Placental epithelial cell (primary cell): Measurements from ENCODE around the gene PARP2. TPM values are rescaled to one million over a fixed set of nuclear protein-coding genes. Genes with fewer than 3 reads are reported as not detected.

Source experiments
- small RNA-seq: library from RNA; depleted of rRNA; stranded (forward); fragments of <200 nt; gene quantifications from one replicate; pipeline ENCODE3, GENCODE V24; 2012
- total RNA-seq: library from RNA; depleted of rRNA; stranded (reverse); fragments of >200 nt; gene quantifications from 2 replicates; pipeline ENCODE4 v1.2.3, GENCODE V29; 2012

PARP2 gene
- 5.3 and 13.0 TPM in 2 replicates for total RNA-seq

GRCh38 chr14:20343092-20343861 lies at the start of gene PARP2:
Gene PARP2, plus strand, starts transcription at chr14:20343635. Its CDS starts 7 bp downstream, at chr14:20343642.

GRCh38 chr14:20305265-20306078 lies 38.0 kb upstream of the PARP2 start, which contains the start of gene TTC5:
Gene TTC5, minus strand, starts transcription at chr14:20305951. Its CDS starts 14 bp downstream, at chr14:20305937.

GRCh38 chr14:20332788-20333493 lies 10.5 kb upstream of the PARP2 start, which contains the start of gene CCNB1IP1:
Gene CCNB1IP1, minus strand, starts transcription at chr14:20333279. Its CDS starts 16,756 bp downstream, at chr14:20316523.

Small RNA genes lying within 50 kb of the gene (small RNA-seq; reads per million reads assigned to genes)
- gene SNORA79B = 3.7 reads per million, percentile 88 among the genes with 10 or more reads in this experiment
- 145 reads per million, percentile 98 among the genes with 10 or more reads in this experiment for gene SNORD126

Other genes starting within 250 kb of the PARP2 start
- gene OR4K17, start 232.9 kb upstream of the PARP2 start, total RNA-seq = not detected in 2 replicates
- gene OR4N5, start 204.8 kb upstream of the PARP2 start, total RNA-seq = not detected in 2 replicates
- not detected in 2 replicates for gene OR11G2, start 152.7 kb upstream of the PARP2 start, total RNA-seq
- gene OR11H6, start 119.9 kb upstream of the PARP2 start, total RNA-seq = not detected in 2 replicates
- not detected in 2 replicates for gene OR11H7, start 114.7 kb upstream of the PARP2 start, total RNA-seq
- not detected in 2 replicates for gene OR11H4, start 104.3 kb upstream of the PARP2 start, total RNA-seq
- 14.9 and 16.7 TPM in 2 replicates for gene TTC5, start 37.7 kb upstream of the PARP2 start, total RNA-seq
- 43.7 and 55.4 TPM in 2 replicates for gene CCNB1IP1, start 10.4 kb upstream of the PARP2 start, total RNA-seq
- 15.7 and 20.1 TPM in 2 replicates for gene TEP1, start 69.9 kb downstream of the PARP2 start, total RNA-seq
- under 0.01 TPM in 1 of 2 replicates, not detected in the other for gene KLHL33, start 92.5 kb downstream of the PARP2 start, total RNA-seq
- gene OSGEP, start 111.2 kb downstream of the PARP2 start, total RNA-seq = 27.9 and 39.0 TPM in 2 replicates
- gene APEX1, start 111.6 kb downstream of the PARP2 start, total RNA-seq = 92.7 and 102 TPM in 2 replicates
- 18.8 and 19.2 TPM in 2 replicates for gene PIP4P1, start 117.8 kb downstream of the PARP2 start, total RNA-seq
- 44.0 and 58.5 TPM in 2 replicates for gene PNP, start 125.8 kb downstream of the PARP2 start, total RNA-seq
- gene RNASE10, start 161.9 kb downstream of the PARP2 start, total RNA-seq = not detected in 2 replicates
- not detected in 2 replicates for gene RNASE9, start 217.4 kb downstream of the PARP2 start, total RNA-seq
- gene RNASE11, start 244.4 kb downstream of the PARP2 start, total RNA-seq = not detected in 2 replicates
- not detected in 2 replicates for gene RNASE12, start 247.7 kb downstream of the PARP2 start, total RNA-seq